Uterus (tissue), 2 donors: ENCODE results near the gene EIF5A2.

ENCODE experiments used
- CTCF ChIP-seq, 4 experiments: fragments of 200-600 bp in 2 of 4; fragments of 450-650 bp in 2 of 4; sonication (generic) in 2 of 4; IDR thresholded peaks; one replicate each; pipeline ENCODE4 v1.5.1; 2016 to 2019; ENCODE audit warnings: antibody characterized with exemption in 4 of 4, mild to moderate bottlenecking in 2 of 4, moderate library complexity in 1 of 4
- POLR2A ChIP-seq, 2 donors: fragments of 450-650 bp; IDR thresholded peaks; one replicate each; pipeline ENCODE4 v1.6.1; 2016; ENCODE audit warnings: antibody characterized with exemption in 2 of 2, mild to moderate bottlenecking in 1 of 2, moderate library complexity in 1 of 2

GRCh38 chr3:170953736-170954135, 45.3 kb upstream of the EIF5A2 start:
- TF ChIP-seq CTCF (IDR thresholded peaks at IDR 0.05) (no peak), POLR2A (IDR thresholded peaks at IDR 0.05) (no peak)
